Stimulated activated CD8-positive, alpha-beta memory T cell treated with anti-CD3 and anti-CD28 coated beads, Interleukin-7, amount 100 ng/mL, for 1 hour (primary cell): Measurements from ENCODE around the gene PPP1R15B.

Source experiments
- DNase-seq, 2 donors: peaks; one replicate each; pipeline ENCODE4 v3.0.0-alpha.2; 2020; ENCODE audit warnings: low read depth in 2 of 2

Gene PPP1R15B

GRCh38 chr1:204420039-204421004 is 8.7 kb upstream of the PPP1R15B start:
- no peak for DNase-seq

DNA sequence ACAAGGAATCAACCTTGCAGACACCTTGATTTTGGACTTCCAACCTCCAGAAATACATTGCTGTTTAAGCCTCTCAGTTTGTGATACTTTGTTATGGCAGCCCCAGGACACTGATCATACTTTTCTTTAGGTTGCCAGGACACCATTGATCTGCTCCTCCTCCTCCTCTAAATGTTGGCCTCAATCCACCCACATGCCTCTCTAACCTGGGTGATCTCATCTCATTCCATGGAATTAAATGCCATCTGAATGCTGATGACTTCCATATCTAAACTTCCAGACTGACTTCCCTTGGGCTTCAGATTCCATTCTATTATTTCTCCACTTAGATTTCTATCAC is 7.4 kb upstream of the PPP1R15B start:
- no peak for DNase-seq

DNA sequence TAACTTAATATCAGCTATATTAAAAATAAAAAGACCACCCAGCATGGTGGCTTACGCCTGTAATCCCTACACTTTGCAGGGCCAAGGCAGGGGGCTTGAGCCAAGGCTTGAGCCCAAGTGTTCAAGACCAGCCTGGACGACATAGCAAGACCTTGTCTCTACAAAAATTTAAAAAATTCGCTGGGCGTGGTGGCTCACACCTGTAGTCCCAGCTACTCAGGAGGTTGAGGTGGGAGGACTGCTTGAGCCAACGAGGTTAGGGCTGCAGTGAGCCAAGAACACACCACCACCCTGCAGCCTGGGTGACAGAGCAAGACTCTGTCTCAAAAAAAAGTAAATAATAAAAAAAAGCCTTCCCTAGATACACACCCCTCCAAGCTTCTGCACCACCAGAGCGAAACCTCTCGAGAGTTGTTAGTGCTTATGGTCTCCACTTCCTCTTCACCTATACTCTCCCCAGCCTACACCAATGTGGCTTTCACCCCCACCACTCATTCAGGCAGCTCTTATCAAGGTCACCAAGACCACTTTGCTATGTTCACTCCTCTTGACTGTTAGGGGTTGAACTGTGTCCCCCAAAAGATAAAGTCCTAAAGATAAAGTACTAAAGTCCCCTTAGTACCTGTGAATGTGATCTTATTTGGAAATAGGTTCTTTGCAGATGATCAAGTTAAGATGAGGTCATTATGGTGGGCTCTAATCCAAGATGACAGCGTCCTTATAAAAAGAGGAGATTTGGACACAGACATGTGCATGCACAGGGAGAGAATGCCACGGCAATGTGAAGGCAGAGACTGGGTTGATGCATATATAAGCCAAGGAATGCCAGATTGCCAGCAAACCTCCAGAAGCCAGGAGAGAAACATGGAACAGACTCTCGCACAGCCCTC is 6.8 kb upstream of the PPP1R15B start:
- DNase-seq: no peak

DNA sequence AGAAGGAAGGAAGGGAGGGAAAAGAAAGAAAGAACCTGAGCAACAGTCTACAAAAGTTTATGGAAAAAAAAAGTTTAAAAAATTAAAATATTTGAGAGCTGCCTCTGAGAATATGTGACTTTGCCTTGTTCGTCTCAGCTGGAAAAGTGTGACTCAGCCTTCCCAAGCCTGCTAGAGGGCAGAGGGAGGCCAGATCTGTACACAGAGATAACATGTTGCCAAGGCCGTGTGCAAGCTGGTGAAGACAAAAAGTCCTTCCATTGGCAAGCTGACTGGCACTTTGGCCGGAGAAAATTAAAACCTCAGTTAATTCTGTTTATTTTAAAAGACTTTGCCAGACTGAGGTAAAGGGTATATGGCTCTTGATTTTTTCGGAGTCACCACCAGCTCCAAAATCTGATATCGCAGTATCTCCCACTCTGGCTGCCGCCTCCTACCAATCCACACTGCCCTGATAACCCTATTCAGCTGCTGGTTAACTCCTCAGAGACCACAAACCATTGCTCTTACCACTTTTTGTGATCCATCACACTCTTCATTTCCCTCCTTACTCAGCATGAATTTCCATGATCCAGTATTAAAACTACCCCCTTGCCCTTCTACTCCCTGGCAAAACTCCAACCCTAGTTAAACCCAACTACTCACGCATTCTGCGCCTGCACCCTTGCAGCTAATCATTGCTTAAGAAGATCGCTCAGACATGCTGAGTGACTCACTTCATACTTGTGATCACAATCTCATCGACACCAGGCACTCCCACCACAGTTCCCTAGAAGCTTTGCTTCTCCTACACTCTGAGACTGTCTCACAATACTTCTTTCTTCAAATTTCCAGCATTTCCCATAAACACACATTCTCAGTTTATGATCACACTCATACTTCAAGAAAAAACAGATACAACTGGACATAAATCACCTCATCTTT is 5.7 kb upstream of the PPP1R15B start:
- no peak for DNase-seq

DNA sequence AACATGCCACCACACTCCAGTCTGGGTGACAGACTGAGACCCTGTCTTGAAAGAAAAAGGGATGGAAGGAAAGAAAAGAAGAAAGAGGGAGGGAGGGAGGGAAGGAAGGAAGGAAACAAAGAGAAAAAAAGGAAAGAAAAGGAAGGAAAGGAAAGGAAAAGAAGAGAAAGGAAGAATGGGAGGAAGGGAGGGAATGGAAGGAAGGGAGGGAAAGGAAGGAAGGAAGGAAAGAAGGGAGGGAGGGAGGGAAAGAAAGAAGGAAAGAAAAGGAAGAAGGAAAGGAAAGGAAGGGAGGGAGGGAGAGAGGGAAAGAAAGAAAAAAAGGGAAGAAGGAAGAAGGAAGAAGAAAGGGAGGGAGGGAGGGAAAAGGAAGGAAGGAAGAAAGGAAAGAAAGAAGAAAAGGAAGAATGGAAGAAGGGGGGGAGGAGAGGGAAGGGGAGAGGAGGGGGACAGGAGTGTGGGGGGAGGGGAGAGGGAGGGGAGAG is 5.0 kb upstream of the PPP1R15B start:
- DNase-seq: no peak

DNA sequence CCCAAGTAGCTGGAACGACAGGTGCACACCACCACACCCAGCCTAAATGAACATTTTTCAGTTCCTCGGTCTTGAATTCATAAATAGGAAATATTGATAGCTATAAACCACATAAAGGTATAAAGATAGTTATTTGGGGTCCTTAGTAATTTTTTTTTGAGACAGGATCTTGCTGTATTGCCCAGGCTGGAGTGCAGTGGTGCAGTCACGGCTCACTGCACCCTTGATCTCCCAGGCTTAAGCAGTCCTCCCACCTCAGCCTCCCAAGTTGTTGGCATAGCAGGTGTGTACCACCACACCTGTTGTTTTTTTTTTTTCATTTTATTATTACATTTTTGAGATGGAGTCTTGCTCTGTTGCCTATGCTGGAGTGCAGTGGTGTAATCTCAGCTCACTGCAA is 3.7 kb upstream of the PPP1R15B start:
- DNase-seq: no peak

GRCh38 chr1:204414016-204414415 is 2.4 kb upstream of the PPP1R15B start:
- no peak for DNase-seq

GRCh38 chr1:204413170-204413535 is 1.5 kb upstream of the PPP1R15B start:
- DNase-seq: no peak

- DNase-seq: no peak
Measured at GRCh38 chr1:204410688-204411450, 748 bp downstream of the PPP1R15B start.

DNA sequence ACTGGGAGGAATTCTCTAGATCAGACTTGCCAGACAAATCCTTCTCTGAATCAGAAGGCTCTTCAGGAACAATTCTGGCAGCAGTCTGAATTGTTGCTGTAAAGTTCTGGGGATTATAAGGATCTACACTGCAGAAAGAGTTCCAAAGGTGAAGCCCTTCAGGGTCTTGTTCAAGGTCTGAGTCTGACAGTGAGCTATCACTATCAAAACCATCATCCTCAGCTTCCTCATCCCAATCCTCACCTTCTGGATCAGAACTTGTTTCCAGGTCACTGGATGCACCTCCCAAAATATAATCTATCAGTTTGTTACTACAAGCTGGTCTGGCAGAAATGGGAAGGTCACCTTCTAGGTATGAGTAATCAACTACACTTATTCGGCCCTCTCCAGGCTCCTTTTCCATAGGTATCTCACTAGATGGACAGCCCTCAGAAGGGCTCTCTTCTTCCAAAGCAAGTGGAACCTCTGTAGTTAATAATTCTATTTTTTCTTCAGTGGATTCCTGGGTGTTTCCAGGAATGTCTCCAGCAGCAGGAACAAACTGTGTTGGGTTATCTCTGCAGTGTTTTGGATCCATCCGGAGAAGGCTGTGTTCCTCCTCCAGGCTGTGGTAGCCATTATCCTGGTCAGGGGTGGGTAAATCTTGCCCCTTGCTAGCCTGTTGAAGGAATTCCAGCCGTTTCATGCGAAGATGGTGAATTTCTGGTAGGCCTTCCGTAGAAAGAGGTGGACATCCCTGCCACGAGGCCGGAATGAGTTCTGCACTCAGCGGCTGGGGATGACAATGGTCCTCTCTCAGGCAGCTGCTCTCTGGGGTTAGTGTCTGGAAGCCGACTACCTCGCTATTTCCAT is 1.6 kb downstream of the PPP1R15B start:
- no peak for DNase-seq

GRCh38 chr1:204409123-204409522 is 2.5 kb downstream of the PPP1R15B start:
- DNase-seq: no peak

- no peak for DNase-seq
Measured at GRCh38 chr1:204408602-204409001, 3.0 kb downstream of the PPP1R15B start.

DNA sequence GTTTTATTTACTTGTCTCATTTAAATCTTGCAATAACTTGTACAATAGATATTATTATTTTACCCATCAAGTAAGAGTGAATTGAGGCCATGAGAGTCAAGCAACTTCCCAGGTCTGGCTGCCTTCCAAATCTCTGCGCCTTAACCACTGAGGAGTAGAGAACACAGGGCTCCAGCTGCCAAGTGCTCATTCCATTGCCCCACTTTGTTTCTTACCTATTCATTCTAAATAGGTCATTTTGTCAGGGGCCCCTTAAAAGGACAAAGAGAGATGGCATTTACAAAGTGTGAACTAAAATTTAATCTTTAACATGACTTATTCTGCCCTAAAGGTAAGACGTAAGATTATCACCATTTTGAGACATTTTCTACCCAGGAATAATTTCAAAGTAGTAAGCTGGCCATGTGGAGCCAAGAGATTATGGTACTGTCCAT is 3.5 kb downstream of the PPP1R15B start:
- DNase-seq: no peak

- DNase-seq: no peak
Measured at GRCh38 chr1:204407295-204407971, 4.2 kb downstream of the PPP1R15B start.

GRCh38 chr1:204406621-204407020 is 5.0 kb downstream of the PPP1R15B start:
- no peak for DNase-seq

- no peak for DNase-seq
Measured at GRCh38 chr1:204405988-204406387, 5.6 kb downstream of the PPP1R15B start.

DNA sequence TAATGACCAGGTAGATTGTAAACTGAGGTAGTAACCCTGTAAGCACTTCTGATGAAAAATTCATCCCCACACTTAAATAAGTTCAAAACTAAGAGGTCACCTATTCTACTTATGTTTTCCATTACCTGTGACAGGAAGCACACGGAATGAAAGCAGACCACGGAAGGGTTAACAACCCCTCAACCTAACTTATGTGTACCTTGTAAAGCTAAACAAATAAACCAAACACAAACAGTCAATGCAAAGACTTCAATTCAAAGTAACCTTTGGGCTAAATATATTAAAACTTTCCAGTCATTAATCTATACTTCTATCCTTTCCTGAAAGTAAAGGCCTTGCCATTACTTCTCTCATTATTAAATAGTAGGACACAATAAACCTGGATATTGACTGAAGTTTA is 7.0 kb downstream of the PPP1R15B start:
- DNase-seq: no peak

DNA sequence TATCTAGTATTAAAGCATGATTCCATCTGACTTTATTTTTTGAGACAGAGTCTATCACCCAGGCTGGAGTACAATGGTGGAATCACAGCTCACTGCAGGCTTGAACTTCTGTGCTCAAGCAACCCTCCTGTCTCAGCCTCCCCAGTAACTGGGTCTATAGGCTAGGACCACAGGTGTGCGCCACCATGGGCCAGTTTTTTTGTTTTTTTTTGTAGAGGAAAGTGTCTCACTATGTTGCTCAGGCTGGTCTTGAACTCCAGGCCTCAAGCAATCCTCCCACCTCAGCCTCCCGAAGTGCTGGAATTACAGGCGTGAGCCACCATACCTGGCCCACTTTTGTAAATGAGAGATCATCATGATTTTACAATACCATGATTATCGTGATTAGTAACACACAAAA is 9.2 kb downstream of the PPP1R15B start:
- DNase-seq: no peak

- no peak for DNase-seq
Measured at GRCh38 chr1:204401730-204402129, 9.9 kb downstream of the PPP1R15B start.
